K562 (cell line): ENCODE results near the gene TTLL11. TPM values are rescaled to one million over a fixed set of nuclear protein-coding genes. Genes with fewer than 3 reads are reported as not detected.
A peak's percentile ranks its signal among the peaks of the same experiment; 100 is the strongest.

Experiments
- ATAC-seq: fragments of 200-7000 bp; cut with Tn5 transposase; 3 replicates; pipeline ENCODE4 v1.9.1; 2020; ENCODE audit warnings: moderate library complexity
- BruUV-seq: library from RNA; stranded (reverse); fragments of 400-500 nt; replicated peaks from 2 replicates; lab custom pipeline; 2021; lab: Mats Ljungman, UMichigan
- CTCF ChIA-PET: fragments of 300-600 bp; formaldehyde crosslinking; extraction: SDS; loops from one replicate; lab custom pipeline; 2021; ENCODE audit warnings: low intra/inter-chr PET ratio; lab: Yijun Ruan, JAX
- POLR2A ChIA-PET: fragments of 300-600, 350-650 bp; sonication (Branson Sonifier 250); formaldehyde crosslinking; extraction: SDS; loops from one replicate; lab custom pipeline; 2021; ENCODE audit warnings: antibody characterized with exemption, inconsistent platforms; lab: Yijun Ruan, JAX
- DNase-seq, 4 experiments: peaks; one replicate each; pipeline versions ENCODE4 v3.0.0 to v3.0.0-alpha.2; 2011 to 2018; ENCODE audit warnings: low spot score in 3 of 4, mixed read lengths in 3 of 4; ENCODE audit errors: extremely low read depth in 1 of 4
- FAIRE-seq: peaks from 2 replicates; lab custom pipeline; 2011; peaks lifted over from hg19 to GRCh38; lab: Jason Lieb, UNC
- H2AFZ ChIP-seq: 2 replicates; pipeline ENCODE4 v1.6.0; 2011; ENCODE audit warnings: low read depth, low read length, control low read depth, inconsistent platforms
- H3K27ac ChIP-seq: fragments of 200-600 bp; 3 replicates; pipeline ENCODE4 v1.8.0; 2011; ENCODE audit warnings: low read depth, mild to moderate bottlenecking, control low read depth, inconsistent platforms, low read length, moderate library complexity, mixed read lengths; ENCODE audit errors: extremely low read depth
- H3K27me3 ChIP-seq, 2 experiments: fragments of 300-600 bp in 1 of 2; 2 replicates in 1 of 2; 3 replicates in 1 of 2; pipeline versions ENCODE4 v1.6.0 to v1.8.0; 2011; ENCODE audit warnings: inconsistent platforms in 2 of 2, low read length in 2 of 2, mild to moderate bottlenecking in 1 of 2, mixed read lengths in 1 of 2, moderate library complexity in 1 of 2; ENCODE audit not compliant: control insufficient read depth in 2 of 2, insufficient read depth in 2 of 2
- H3K36me3 ChIP-seq: fragments of 300-600 bp; 3 replicates; pipeline ENCODE4 v1.8.0; 2011; ENCODE audit warnings: mild to moderate bottlenecking, low read length, inconsistent platforms; ENCODE audit not compliant: control insufficient read depth, insufficient read depth
- H3K4me1 ChIP-seq, 2 experiments: fragments of 200-600 bp in 1 of 2; replicated peaks in 1 of 2; 2 replicates in 1 of 2; 3 replicates in 1 of 2; pipeline versions ENCODE4 v1.5.1 to v1.8.0; 2011; ENCODE audit warnings: inconsistent platforms in 2 of 2, low read length in 2 of 2, mild to moderate bottlenecking in 1 of 2, mixed read lengths in 1 of 2, moderate library complexity in 1 of 2; ENCODE audit not compliant: control insufficient read depth in 2 of 2, insufficient read depth in 2 of 2
- H3K4me2 ChIP-seq: 2 replicates; pipeline ENCODE4 v1.6.1; 2011; ENCODE audit warnings: low read length, control low read depth, inconsistent platforms, mixed read lengths; ENCODE audit not compliant: insufficient read depth
- H3K4me3 ChIP-seq: fragments of 200-600 bp; sonication (generic), shearing (Covaris generic); 2 replicates; pipeline ENCODE4 v1.5.1; 2016; ENCODE audit warnings: control low read depth, inconsistent platforms
- H3K79me2 ChIP-seq: fragments of 200-600 bp; 3 replicates; pipeline ENCODE4 v1.8.0; 2011; ENCODE audit warnings: low read length, inconsistent platforms; ENCODE audit not compliant: control insufficient read depth, insufficient read depth
- H3K9ac ChIP-seq, 2 experiments: 2 replicates each; pipeline versions ENCODE4 v1.6.0 to v1.6.1; 2011; ENCODE audit warnings: low read depth in 2 of 2, low read length in 2 of 2, control low read depth in 1 of 2, inconsistent platforms in 1 of 2, mild to moderate bottlenecking in 1 of 2, mixed read lengths in 1 of 2; ENCODE audit not compliant: insufficient read depth in 1 of 2
- H3K9me1 ChIP-seq: one replicate; pipeline ENCODE4 v1.6.0; 2011; ENCODE audit warnings: inconsistent platforms, mild to moderate bottlenecking, low read length, moderate library complexity; ENCODE audit not compliant: control insufficient read depth, insufficient read depth
- H3K9me3 ChIP-seq: replicated peaks from 2 replicates; pipeline ENCODE4 v1.5.1; 2011; ENCODE audit warnings: low read depth, low read length, inconsistent platforms; ENCODE audit not compliant: control insufficient read depth, insufficient read depth
- H4K20me1 ChIP-seq: replicated peaks from 2 replicates; pipeline ENCODE4 v1.6.1; 2011; ENCODE audit warnings: low read length, inconsistent platforms, mixed read lengths; ENCODE audit not compliant: control insufficient read depth, insufficient read depth
- CREB1 ChIP-seq, 2 experiments: sonication (generic) in 1 of 2; formaldehyde crosslinking in 1 of 2; IDR thresholded peaks; 2 replicates each; pipeline versions ENCODE4 v1.6.1 to v1.8.0; 2012 to 2022; ENCODE audit warnings: inconsistent platforms in 1 of 2, mild to moderate bottlenecking in 1 of 2, missing genetic modification reagents in 1 of 2, moderate library complexity in 1 of 2
- HNRNPLL ChIP-seq: fragments of 200-400 bp; formaldehyde crosslinking; IDR thresholded peaks from 2 replicates; pipeline ENCODE4 v1.6.1; 2017; ENCODE audit warnings: low read length, low read depth, mild to moderate bottlenecking; ENCODE audit not compliant: poor library complexity, severe bottlenecking
- MAFF ChIP-seq: IDR thresholded peaks from 2 replicates; pipeline ENCODE4 v1.6.1; 2012; ENCODE audit warnings: low read length, improper control_type of control experiment
- TCFL5 ChIP-seq: fragments of 250-450 bp; sonication (Bioruptor Pico); conservative IDR thresholded peaks from 2 replicates; pipeline ENCODE4 v1.6.1; 2021; ENCODE audit warnings: mild to moderate bottlenecking, moderate library complexity, matching md5 sums
- ZNF263 ChIP-seq: sonication (generic); formaldehyde crosslinking; IDR thresholded peaks from 2 replicates; pipeline ENCODE4 v1.8.0; 2022; ENCODE audit warnings: mild to moderate bottlenecking, missing genetic modification reagents, borderline replicate concordance
- ZNF3 ChIP-seq: fragments of 250-450 bp; sonication (Bioruptor Pico); IDR thresholded peaks from 2 replicates; pipeline ENCODE4 v1.5.0; 2021; ENCODE audit warnings: mild to moderate bottlenecking, moderate library complexity
- ZNF316 ChIP-seq: fragments of 450-650 bp; IDR thresholded peaks from 2 replicates; pipeline ENCODE4 v1.6.1; 2016
- ZNF57 ChIP-seq: fragments of 450-650 bp; formaldehyde crosslinking; IDR thresholded peaks from 2 replicates; pipeline ENCODE4 v1.4.0; 2020; ENCODE audit warnings: mild to moderate bottlenecking, moderate library complexity
- WGBS: fragments of 100-300 bp; shearing (Covaris generic); methylation state at CpG from one replicate; pipeline ENCODE4 v1.1.6; 2016; ENCODE audit warnings: low coverage, mixed read lengths; ENCODE audit not compliant: insufficient coverage; ENCODE audit errors: missing lambda C conversion rate; 5-methylcytosine and 5-hydroxymethylcytosine counted together
- in situ Hi-C: fragments of 300-500 bp; cut with MboI; formaldehyde crosslinking; loops from 4 replicates; pipeline ENCODE4 v1.15.0; 2018; ENCODE audit warnings: inconsistent platforms, mixed read lengths
- intact Hi-C: fragments of 100-400 bp; cut with micrococcal nuclease; formaldehyde crosslinking; loops from 2 replicates; pipeline ENCODE4 v1.14.2; 2022
- polyA plus RNA-seq, 8 experiments: library from polyadenylated mRNA; depleted of rRNA in 4 of 8; stranded (reverse) in 5 of 8; unstranded in 3 of 8; fragments of >200 nt; fragmentation: Nextera tagmentation in 2 of 8; fragmentation: Illumina TruSeq in 1 of 8; extraction: Ambion mirVana in 2 of 8; extraction: Trizol in 1 of 8; gene quantifications; 2 replicates each; pipeline versions ENCODE4 v1.2.1 to v1.2.3, GENCODE V29; 2011 to 2014; ENCODE audit warnings: inconsistent platforms in 1 of 8, missing spikeins in 1 of 8
- total RNA-seq, 7 experiments: library from RNA; depleted of rRNA in 6 of 7; stranded (reverse); fragments of >200 nt in 6 of 7; fragmentation: Illumina TruSeq in 2 of 7; extraction: Trizol in 2 of 7; gene quantifications; 2 replicates each; pipeline versions ENCODE4 v1.2.1 to v1.2.3, GENCODE V29; 2011 to 2021; ENCODE audit warnings: low replicate concordance in 1 of 7
- TF ChIP-seq, protein P1 (sequence below): fragments of 450-650 bp; IDR thresholded peaks from 2 replicates; pipeline ENCODE4 v1.6.1; 2016
- TF ChIP-seq, protein P2 (sequence below): fragments of 250-450 bp; sonication (Bioruptor Pico); IDR thresholded peaks from 2 replicates; pipeline ENCODE4 v1.5.0; 2020; ENCODE audit warnings: mild to moderate bottlenecking, borderline replicate concordance
- TF ChIP-seq, protein P3 (sequence below): sonication (generic); formaldehyde crosslinking; IDR thresholded peaks from 2 replicates; pipeline ENCODE4 v1.9.0; 2022; ENCODE audit warnings: mild to moderate bottlenecking, missing genetic modification reagents

TTLL11 gene
- total and polyA plus RNA-seq, 9 of the 15 experiments (the other 6 are each of a cell fraction or from before 2014, with no cell fraction given): 0.83 to 4.4 (median 2.7) TPM

DNA sequence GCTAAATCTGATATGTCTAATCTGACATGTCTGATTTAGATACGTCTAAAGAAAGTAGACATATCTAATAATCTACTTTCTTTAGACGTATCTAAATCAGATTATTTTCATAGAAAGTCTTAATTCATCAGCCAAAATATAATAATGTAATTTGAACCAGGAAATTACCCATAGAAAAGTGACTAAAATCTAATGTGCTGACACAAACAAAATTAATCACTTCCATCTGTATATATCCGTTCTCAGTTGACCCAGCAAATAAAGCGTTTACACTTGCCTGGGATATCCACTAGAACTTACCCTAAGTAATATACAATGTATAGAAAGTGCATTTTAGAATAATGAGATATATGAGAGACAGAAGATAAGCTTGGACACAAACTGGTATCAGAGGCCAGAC is 56.7 kb downstream of the TTLL11 start:
- in situ Hi-C loops: no loop called here

More for the DNA sequence above, 56.7 kb downstream of the TTLL11 start:
- DNase-seq: no peak
- POLR2A ChIA-PET: no interaction called here
- no peak overlapping the region for H3K4me3 ChIP-seq
- H4K20me1 ChIP-seq: no peaks in the 10 kb centered on the region
- no peak overlapping the region for H3K4me2 ChIP-seq
- TF ChIP-seq ZNF57: no peak
- TF ChIP-seq HNRNPLL: no peak
- no peak for TF ChIP-seq ZNF3
- peak; percentile 62; the same call in 1 of the 2 replicates for TF ChIP-seq ZNF316
- TF ChIP-seq, protein P1, sequence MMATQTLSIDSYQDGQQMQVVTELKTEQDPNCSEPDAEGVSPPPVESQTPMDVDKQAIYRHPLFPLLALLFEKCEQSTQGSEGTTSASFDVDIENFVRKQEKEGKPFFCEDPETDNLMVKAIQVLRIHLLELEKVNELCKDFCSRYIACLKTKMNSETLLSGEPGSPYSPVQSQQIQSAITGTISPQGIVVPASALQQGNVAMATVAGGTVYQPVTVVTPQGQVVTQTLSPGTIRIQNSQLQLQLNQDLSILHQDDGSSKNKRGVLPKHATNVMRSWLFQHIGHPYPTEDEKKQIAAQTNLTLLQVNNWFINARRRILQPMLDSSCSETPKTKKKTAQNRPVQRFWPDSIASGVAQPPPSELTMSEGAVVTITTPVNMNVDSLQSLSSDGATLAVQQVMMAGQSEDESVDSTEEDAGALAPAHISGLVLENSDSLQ: no peak
- no peak for TF ChIP-seq TCFL5
- TF ChIP-seq, protein P2, sequence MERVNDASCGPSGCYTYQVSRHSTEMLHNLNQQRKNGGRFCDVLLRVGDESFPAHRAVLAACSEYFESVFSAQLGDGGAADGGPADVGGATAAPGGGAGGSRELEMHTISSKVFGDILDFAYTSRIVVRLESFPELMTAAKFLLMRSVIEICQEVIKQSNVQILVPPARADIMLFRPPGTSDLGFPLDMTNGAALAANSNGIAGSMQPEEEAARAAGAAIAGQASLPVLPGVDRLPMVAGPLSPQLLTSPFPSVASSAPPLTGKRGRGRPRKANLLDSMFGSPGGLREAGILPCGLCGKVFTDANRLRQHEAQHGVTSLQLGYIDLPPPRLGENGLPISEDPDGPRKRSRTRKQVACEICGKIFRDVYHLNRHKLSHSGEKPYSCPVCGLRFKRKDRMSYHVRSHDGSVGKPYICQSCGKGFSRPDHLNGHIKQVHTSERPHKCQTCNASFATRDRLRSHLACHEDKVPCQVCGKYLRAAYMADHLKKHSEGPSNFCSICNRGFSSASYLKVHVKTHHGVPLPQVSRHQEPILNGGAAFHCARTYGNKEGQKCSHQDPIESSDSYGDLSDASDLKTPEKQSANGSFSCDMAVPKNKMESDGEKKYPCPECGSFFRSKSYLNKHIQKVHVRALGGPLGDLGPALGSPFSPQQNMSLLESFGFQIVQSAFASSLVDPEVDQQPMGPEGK (CRISPR knock-in tag): no peak
- TF ChIP-seq ZNF263: no peak
- TF ChIP-seq, protein P3, sequence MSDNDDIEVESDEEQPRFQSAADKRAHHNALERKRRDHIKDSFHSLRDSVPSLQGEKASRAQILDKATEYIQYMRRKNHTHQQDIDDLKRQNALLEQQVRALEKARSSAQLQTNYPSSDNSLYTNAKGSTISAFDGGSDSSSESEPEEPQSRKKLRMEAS (CRISPR knock-in tag): no peak
- 0 out of 2 replicates have a peak, but pooled peaks have one; percentile 11 for TF ChIP-seq MAFF
- TF ChIP-seq CREB1 (IDR thresholded peaks at IDR 0.05): no peak
- TF ChIP-seq CREB1 (CRISPR knock-in tag; IDR thresholded peaks at IDR 0.05): no peak
- intact Hi-C loops: no loop called here
- H3K27me3 ChIP-seq: no peaks in the 10 kb centered on the region
- H3K4me1 ChIP-seq: 0 out of 5 replicates have a peak, but pooled peaks cover 0 to under 1% of the 10 kb centered on the region in 2 experiments
- no peaks in the 10 kb centered on the region for H3K79me2 ChIP-seq
- H3K27ac ChIP-seq: no peak overlapping the region
- no peaks in the 10 kb centered on the region for H3K9me3 ChIP-seq
- no peak overlapping the region for H2AFZ ChIP-seq
- H3K9ac ChIP-seq: no peak overlapping the region
- ATAC-seq: no peak
- BruUV-seq: no TSS peak
- 36% methylated on average over 4 of the region's 4 CpGs for WGBS
- CTCF ChIA-PET: no interaction called here
- H3K36me3 ChIP-seq: peaks cover 4% of the 10 kb centered on the region; the same call in 1 of the 3 replicates
- FAIRE-seq: no peak
- no peaks in the 10 kb centered on the region for H3K9me1 ChIP-seq
